Upper lobe of right lung (tissue), 1 donor: ENCODE measurements around the gene NACAD. TPM values are rescaled to one million over a fixed set of nuclear protein-coding genes. Genes with fewer than 3 reads are reported as not detected.

Experiments used
- ATAC-seq: fragments of 200-7000 bp; cut with Tn5 transposase; one replicate; pipeline ENCODE4 v1.9.1; 2020; ENCODE audit warnings: mild to moderate bottlenecking, moderate library complexity
- DNase-seq: peaks from one replicate; pipeline ENCODE4 v3.0.0-alpha.2; 2020
- H3K27ac ChIP-seq: fragments of 200-600 bp; one replicate; pipeline ENCODE4 v1.8.0; 2022
- H3K27me3 ChIP-seq: fragments of 200-600 bp; one replicate; pipeline ENCODE4 v1.8.0; 2022; ENCODE audit warnings: mild to moderate bottlenecking
- H3K36me3 ChIP-seq: fragments of 200-600 bp; one replicate; pipeline ENCODE4 v1.8.0; 2022
- H3K4me1 ChIP-seq: fragments of 200-600 bp; one replicate; pipeline ENCODE4 v1.8.0; 2022
- H3K4me3 ChIP-seq: fragments of 200-600 bp; one replicate; pipeline ENCODE4 v1.8.0; 2022; ENCODE audit warnings: mild to moderate bottlenecking
- H3K9me3 ChIP-seq: fragments of 200-600 bp; one replicate; pipeline ENCODE4 v1.8.0; 2022
- intact Hi-C: fragments of 100-400 bp; cut with DNase I; formaldehyde crosslinking; loops from one replicate; pipeline ENCODE4 v1.11.0; 2022
- total RNA-seq: library from RNA; stranded (reverse); fragmentation: NEBNext Ultra II Directional; extraction: Animal tissue kit (Norgen Biotek cat#: 25700); gene quantifications from one replicate; pipeline ENCODE4 v1.2.1, GENCODE V29; 2021
- TF ChIP-seq, protein P1 (sequence below): fragments of 200-600 bp; IDR thresholded peaks from one replicate; pipeline ENCODE4 v1.8.0; 2022; ENCODE audit warnings: antibody characterized with exemption
- donor health status: DM: no; HTN: yes; CAD: no; lungs with severe emphysema.

NACAD gene
- total RNA-seq, 1 donor from 2014 or later, result 2.3 TPM

DNA sequence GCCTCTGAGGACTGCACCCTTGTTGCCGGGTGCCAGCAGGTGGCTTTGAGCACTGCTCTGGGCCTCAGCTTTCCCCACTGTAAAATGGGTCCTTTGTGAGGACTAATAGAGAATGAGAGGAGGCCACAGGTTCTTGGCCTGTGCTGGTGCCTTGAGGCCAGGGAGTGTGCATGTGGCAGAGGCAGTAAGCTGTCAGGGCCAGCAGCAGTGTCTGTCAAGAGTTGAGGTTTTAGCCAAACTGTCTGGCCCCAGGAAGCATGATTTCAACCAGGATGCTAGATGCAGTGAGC is 13.5 kb downstream of the NACAD start:
- DNase-seq (no peak), ATAC-seq (no peak)
- H3K27me3 ChIP-seq, result no peaks in the 10 kb centered on the region
- no peak overlapping the region for H3K4me3 ChIP-seq
- H3K27ac ChIP-seq, result no peak overlapping the region
- H3K36me3 ChIP-seq, result peaks cover 70% of the 10 kb centered on the region
- no peaks in the 10 kb centered on the region for H3K9me3 ChIP-seq
- TF ChIP-seq, protein P1, sequence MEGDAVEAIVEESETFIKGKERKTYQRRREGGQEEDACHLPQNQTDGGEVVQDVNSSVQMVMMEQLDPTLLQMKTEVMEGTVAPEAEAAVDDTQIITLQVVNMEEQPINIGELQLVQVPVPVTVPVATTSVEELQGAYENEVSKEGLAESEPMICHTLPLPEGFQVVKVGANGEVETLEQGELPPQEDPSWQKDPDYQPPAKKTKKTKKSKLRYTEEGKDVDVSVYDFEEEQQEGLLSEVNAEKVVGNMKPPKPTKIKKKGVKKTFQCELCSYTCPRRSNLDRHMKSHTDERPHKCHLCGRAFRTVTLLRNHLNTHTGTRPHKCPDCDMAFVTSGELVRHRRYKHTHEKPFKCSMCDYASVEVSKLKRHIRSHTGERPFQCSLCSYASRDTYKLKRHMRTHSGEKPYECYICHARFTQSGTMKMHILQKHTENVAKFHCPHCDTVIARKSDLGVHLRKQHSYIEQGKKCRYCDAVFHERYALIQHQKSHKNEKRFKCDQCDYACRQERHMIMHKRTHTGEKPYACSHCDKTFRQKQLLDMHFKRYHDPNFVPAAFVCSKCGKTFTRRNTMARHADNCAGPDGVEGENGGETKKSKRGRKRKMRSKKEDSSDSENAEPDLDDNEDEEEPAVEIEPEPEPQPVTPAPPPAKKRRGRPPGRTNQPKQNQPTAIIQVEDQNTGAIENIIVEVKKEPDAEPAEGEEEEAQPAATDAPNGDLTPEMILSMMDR, result no peak
- H3K4me1 ChIP-seq, result no peaks in the 10 kb centered on the region
- intact Hi-C loops, result no loop called here

- DNase-seq (no peak), ATAC-seq (no peak)
- H3K4me1 ChIP-seq, result no peaks in the 10 kb centered on the region
Measured at GRCh38 chr7:45074528-45075354, 14.0 kb downstream of the NACAD start.

GRCh38 chr7:45073786-45074527 is 14.8 kb downstream of the NACAD start:
- H3K36me3 ChIP-seq, result peaks cover 83% of the 10 kb centered on the region
- no peak for ATAC-seq
- intact Hi-C loops, result no loop called here
- H3K4me3 ChIP-seq, result no peak overlapping the region
- no peaks in the 10 kb centered on the region for H3K4me1 ChIP-seq
- DNase-seq, result no peak
- H3K27ac ChIP-seq, result no peak overlapping the region
- TF ChIP-seq, protein P1, result no peak
- H3K27me3 ChIP-seq, result no peaks in the 10 kb centered on the region
- no peaks in the 10 kb centered on the region for H3K9me3 ChIP-seq

More at GRCh38 chr7:45074528-45075354, 14.0 kb downstream of the NACAD start:
- no peak overlapping the region for H3K4me3 ChIP-seq
- intact Hi-C loops, result no loop called here
- H3K36me3 ChIP-seq, result peaks cover 75% of the 10 kb centered on the region
- TF ChIP-seq, protein P1, result no peak
- H3K9me3 ChIP-seq, result no peaks in the 10 kb centered on the region
- H3K27me3 ChIP-seq, result no peaks in the 10 kb centered on the region
- no peak overlapping the region for H3K27ac ChIP-seq

DNA sequence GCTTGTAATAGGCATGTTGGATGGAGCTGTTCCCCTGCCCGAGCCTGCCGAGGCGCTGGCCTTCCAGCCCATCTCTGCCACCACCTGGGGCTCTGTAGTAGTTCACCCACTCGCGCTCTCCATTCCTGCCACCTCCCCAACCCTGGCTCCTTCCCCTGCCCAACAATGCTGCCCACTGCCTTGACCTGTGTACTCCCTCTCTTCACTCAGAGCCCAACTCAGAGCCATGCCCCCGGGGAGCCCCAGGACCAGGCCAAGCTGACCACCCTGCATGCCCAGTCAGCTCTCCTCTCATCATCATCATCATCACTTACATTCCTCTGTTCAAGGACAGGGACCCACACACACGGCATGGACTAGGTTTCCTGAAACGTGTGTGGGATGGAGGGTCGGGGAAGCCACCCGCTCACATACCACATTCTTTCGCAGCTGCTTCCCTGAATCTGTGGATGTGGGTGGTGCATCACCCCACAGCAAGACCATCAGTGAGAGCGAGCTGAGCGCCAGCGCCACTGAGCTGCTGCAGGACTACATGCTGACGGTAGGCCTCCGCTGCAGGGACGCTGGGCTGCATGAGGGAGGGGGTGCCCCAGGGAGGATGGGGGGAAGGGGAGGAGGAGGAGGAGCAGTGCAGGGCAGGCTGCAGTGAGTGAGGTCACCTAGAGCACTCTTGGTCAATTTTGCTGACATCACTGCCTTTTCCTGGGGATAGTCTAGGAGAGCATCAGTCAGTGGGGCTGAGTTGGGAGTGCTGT is 15.6 kb downstream of the NACAD start:
- no peak for DNase-seq
- TF ChIP-seq, protein P1, result no peak
- H3K27ac ChIP-seq, result no peak overlapping the region

GRCh38 chr7:45072131-45073030 is 16.4 kb downstream of the NACAD start:
- ATAC-seq, result peak; percentile 69
- H3K27ac ChIP-seq, result no peak overlapping the region
- TF ChIP-seq, protein P1, result no peak
- no peaks in the 10 kb centered on the region for H3K27me3 ChIP-seq
- no peak for DNase-seq
- intact Hi-C loops, result no loop called here
- H3K4me1 ChIP-seq, result no peaks in the 10 kb centered on the region
- no peak overlapping the region for H3K4me3 ChIP-seq
- H3K9me3 ChIP-seq, result no peaks in the 10 kb centered on the region
- peaks cover 99% of the 10 kb centered on the region for H3K36me3 ChIP-seq

More for the DNA sequence above, 15.6 kb downstream of the NACAD start:
- Histone ChIP-seq H3K4me1 (no peaks in the 10 kb centered on the region), H3K4me3 (no peak overlapping the region), H3K9me3 (no peaks in the 10 kb centered on the region), H3K36me3 (peaks cover 90% of the 10 kb centered on the region), H3K27me3 (no peaks in the 10 kb centered on the region)
- intact Hi-C loops, result no loop called here
- ATAC-seq, result no peak
